ENCODE data around the gene IMPACT.

The IMPACT gene

DNA sequence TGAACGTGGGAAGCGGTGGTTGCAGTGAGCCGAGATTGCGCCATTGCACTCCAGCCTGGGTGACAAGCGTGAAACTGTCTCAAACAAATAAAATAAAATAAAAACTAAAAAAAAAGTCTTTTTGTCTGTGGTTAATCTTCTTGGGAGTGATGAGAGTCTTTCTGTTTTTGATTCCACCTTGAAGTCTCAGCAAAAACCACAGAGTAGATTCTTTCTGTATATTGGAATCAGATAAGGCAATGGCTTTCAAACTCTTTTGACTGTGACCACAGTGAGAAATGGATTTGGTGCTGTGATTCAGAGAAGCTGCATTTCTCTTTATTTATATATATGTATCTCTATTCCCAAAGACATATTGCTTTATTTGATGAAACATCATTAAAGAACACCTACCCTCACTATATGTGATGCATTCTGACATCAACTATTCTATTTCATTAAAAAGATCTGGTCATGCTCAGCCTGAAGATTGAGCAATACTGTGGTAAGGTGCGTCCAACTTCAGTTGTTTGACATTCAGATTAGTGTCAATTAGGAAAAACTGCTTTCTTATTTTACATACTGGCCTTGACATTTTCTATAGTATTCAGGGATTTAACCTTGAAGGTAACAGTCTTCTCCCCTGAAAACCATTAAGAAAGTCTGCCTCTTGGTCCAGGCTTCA is 49.6 kb downstream of the IMPACT start:
- DNase-seq (ENCODE audit: low spot score) (no peak), FAIRE-seq (no peak)

DNA sequence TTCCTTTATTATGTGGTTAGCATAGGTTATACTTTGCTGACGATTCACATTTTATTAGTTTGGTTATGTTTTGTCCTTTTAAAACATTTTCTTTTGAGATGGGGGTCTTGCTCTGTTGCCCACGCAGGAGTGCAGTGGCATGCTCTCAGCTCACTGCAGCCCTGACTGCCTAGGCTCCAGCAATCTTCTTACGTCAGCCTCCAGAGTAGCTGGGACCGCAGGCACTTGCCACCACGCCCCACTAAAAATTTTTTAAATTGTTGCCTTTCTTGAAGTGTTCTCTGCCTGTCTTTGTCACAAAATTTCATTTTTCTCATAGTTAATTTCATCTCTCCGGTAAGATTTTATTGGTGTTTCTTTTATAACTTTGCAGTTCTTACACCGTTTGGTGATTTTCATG is 52.9 kb downstream of the IMPACT start:
- FAIRE-seq (no peak), DNase-seq (ENCODE audit: low spot score) (no peak)

DNA sequence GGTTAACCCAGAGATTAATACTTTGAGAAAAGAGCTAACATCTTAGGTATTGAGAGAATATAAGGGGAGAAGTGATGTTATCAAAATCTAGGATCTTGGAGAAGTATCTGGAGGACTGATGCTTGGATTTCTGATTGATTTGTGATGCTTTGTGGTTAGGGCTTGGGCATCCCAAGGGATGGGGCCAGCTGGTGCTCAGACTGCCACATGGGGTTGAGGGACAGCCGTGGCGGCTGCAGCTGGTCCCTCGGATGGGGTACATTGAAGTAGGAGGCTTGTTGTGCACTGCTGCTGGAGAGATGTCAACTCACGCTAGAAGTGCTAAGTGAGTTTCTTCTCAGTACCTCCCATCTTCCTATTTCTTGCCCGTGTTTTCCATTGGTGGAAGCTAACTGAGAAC is 56.4 kb downstream of the IMPACT start:
- FAIRE-seq (no peak), DNase-seq (ENCODE audit: low spot score) (no peak)

DNA sequence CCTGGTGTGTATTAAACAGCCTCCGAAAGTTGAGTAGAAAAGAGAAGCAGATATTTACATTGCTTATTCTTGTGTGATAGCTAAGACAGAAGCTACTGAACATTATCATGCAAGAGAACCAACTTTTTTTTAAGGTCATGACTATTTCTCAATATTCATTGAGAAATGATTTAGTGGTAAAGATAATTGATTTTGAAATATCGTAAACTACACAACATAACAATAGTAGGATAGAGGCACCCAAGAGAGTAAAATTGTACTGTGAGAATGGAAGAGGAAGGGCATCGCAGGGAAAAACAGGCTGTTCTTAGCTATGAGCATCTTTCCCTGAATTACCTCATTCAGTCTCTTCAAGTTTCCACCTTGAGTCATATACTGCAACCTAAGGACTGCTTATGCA is 59.2 kb downstream of the IMPACT start:
- DNase-seq (ENCODE audit: low spot score) = no peak
- FAIRE-seq = no peak

DNA sequence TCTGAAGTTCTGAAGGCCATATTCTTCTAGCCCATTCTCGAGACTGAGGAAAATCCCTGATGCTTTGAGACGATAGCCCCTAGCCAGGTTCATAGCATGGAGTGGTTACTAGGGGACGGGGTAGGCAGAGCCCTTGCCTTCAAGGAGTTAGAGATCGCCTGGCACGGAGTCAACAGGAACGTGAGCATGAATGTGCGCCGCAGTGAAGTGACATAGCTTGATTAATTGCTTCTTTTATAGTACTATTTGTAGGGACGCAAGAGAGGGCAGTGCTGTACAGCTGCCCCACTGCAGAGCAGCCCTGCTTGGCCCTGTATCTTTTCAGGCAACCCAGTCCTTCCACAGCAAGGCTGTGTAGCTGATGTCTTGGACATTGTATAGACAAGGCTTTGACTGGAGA is 60.2 kb downstream of the IMPACT start:
- FAIRE-seq (no peak), DNase-seq (ENCODE audit: low spot score) (no peak)

DNA sequence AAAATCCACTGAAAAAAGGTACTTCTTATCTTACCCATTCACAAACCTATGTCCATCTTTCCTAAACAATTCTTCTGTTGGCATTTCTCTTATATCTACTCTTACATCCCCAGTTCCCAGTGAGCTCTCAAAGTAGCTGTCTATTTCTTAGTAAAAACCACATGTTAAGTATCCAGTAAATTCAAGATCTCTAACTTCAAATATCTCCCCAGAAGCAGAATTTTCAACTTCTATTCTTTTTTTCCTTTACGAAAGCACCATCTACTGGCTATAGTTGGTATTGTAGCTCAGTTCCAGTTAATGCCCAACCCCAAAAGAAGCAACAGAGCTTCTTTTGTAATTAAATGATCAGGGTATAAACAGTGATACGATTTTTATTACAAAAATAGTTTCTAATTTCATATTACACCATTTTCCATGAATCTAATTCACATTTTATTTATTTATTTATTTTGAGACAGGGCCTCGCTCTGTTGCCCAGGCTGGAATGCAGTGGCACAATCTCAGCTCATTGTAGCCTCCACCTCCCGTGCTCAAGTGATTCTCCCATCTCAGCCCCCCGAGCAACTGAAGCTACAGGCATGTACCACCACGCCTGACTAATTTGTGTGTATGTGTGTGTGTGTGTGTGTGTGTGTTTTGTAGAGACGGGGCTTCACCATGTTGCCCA is 62.5 kb downstream of the IMPACT start:
- DNase-seq (ENCODE audit: low spot score) (peak; percentile 22), FAIRE-seq (peak; percentile 70)

DNA sequence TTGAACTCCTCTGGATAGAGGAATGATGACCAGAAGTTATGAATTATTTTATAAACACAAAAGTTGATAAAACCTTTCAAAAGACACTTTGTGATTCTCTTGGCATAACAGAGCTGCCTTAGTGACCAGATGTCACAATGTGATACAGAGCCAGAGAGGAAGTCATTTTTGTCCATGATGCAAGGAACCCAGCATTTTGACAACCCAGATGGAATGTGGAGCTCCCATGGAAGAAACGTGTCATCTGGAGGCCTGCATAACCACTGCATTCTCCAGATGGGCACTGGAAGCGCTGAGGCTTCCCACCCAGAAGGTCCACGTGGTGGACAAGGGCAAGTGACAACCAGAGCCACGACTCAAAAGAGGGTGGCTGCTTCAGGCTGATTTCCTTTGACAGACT is 64.1 kb downstream of the IMPACT start:
- FAIRE-seq (no peak), DNase-seq (ENCODE audit: low spot score) (no peak)

DNA sequence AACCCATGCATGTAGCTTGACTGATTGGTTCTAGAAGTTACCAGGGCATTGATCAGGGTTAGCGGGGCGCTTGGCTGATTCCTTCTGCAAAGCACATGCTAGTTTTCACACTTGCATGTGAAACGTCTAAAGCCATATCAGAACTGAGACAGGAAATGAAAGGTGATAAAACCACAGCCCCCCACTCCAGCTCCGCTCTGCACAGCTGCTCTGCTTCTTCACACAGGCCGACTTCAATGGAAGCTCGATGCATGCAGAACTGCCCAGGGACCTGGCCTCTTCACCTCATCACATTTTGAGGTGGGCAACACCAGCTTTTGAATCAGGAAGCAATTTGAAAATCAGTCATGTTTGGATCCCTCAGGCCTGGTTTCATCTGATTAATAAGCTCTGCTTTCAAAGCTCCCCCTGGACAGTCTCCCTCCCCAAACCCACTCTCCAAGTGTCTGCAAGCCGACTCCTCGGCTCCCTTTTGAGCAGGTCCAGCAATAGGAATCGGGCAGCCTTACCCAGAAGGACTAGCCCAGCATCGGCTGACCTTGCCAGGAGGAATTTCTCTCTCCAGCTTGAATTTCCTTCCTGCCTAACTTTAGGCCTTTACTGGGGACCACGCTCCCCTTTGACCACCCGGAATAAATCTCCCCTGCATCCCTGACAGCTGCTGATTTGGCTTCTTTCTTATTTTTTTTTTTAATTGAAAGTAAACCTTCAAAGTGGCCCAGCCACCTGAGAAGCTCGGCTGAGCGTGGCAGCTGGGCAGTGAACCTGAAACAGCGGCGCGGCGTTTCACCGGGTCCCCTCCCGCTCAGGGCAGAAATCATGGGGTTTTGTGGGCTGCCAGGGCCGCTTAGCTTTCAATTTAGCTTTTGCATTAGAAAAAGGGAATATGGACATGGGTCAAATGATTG is 65.7 kb downstream of the IMPACT start:
- DNase-seq (ENCODE audit: low spot score) = no peak
- FAIRE-seq = no peak

DNA sequence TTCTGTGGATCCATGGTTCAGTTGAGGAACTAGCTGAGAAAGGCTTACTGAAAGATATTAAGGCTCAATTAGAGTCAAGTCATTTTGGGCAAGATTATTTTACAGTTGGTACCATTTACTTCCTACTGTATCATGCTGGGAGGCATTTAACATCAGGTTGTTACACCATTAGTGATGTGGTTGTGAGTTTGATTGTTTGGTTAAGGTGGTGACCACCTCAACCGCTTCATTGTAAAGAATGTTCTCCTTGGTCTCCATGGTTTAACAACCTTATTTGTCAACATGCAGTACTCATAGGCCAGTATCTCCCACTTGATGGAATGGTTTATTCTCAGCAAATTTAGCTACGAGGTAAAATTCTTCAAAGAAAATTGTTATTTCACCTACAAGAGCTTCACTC is 68.1 kb downstream of the IMPACT start:
- FAIRE-seq (no peak), DNase-seq (ENCODE audit: low spot score) (no peak)

DNA sequence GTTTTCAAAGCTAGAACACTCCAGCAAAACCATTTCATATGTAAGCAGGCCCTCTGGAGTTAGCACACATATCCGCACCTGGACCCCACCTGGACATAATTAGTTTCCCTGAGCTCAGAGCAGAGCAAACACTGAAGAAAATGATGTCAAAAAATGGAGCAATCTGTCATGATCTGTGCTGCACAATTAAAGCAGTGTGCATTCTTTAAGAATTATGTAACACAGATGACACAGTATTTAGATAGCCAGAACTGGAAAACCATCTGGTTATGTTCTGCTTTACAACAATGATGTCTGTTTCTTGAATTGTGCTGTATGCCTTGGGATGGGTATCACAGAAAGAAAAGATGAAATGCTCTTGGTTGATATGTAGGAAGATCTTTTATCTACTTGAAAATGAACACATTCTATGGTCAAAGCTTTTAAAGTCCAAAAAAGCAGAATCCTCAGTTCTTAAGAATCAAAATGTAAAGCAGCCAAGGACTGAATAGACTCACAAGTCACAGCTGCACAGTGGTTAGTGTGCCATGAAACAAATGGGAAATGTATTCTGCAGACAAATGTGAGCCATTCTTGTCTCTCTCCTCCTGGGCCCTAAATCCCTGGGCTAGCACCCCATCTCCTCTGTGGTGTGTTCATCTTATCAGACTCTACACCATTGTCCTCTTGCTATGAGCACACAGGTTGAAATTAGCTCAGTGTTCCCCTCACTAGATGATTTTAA is 70.7 kb downstream of the IMPACT start:
- FAIRE-seq = no peak
- DNase-seq (ENCODE audit: low spot score) = no peak

DNA sequence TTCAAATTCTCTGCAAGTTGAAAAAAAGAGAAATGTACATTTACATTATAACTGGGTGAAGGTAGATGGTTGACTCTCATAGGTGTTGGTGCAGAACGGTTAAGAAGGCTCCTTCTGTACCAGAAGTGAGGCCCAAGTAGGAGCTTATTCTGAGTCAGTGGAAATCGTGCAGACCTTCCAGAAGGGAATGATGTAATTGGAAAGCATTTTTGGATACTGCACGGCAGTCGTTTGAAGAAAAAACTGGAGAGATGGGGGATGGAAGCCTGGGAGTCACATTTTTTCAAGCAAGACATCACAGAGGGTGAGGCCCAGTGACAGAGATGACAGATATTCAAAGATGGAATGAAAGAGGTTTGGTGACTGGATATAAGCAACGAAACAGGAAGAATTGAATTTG is 73.3 kb downstream of the IMPACT start:
- FAIRE-seq = no peak
- DNase-seq (ENCODE audit: low spot score) = no peak

DNA sequence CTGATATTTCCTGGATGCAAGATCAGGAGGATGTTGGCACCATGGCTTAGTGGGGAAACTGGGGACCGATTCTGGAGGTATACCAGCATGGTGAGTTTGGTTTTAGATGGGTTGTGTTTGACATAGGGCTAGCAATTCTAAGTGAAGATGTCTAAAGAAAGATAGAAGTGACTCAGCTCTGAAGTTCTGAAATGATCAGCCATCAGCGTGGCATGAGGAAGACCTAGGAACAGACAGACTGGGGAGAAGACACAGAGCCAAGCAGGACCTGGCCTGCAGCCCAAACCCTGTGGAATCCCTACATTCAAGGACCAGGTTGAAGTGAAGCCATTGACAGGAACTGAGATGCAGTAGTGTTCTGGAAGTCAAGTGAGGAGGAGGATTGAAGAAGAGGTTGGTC is 73.7 kb downstream of the IMPACT start:
- DNase-seq (ENCODE audit: low spot score) (no peak), FAIRE-seq (no peak)

DNA sequence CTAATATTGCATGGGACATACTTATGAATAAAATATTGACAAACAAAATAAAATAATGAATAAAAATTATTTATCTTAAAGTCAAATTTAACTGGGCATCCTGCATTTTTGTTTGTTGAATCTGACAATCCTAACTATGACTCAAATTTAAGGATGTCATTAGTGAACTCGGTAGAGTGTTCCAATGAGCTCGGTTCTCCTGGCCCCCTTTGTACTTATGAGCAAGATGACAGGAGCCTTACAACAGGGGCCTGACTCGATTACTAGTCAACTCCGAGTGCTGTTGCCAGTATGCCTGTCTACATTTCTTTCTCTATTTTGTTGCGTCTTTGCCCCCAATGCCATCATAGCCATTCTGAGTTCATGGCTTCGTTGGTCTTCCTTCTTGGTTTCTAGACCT is 74.3 kb downstream of the IMPACT start:
- no peak for DNase-seq (ENCODE audit: low spot score)
- no peak for FAIRE-seq

DNA sequence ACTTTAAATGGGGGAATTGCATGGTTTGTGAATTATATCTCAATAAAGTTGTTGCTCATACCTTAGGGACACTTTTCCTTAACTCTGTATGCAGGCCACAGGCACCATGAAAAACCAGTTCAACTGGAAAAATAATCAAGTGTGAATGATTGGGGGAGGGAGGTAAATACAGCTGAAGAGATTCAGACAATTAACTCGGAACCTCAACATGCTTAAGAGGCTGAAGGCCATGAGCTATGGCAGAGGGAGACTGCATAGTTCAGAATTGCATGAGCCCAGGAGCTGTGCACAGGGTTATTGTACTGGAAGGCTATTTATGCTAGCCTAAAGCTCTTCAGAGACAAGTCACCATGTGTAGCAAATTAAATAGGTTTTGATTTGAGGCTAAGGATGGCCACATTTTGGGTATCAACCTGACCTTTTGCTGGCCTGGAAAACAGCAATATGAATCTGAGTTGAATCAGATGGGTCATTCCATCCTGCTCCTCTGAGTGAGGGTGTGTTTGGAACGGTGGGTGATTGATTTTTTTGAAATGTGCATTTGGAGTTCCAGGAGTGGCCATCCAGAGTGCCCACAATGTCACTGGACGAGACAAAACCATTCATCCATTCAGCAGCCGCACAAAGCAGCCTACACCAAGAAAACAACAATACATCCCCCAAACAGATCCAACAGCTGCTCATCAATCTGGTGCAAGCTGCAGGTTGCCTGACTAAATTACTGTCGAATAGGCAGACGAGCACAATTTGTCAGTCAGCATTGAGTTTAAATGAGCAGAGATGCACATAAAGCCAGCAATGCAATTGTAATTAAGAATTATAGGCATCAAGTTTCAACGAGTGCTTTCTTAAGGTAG is 76.4 kb downstream of the IMPACT start:
- DNase-seq (ENCODE audit: low spot score) (no peak), FAIRE-seq (no peak)

All from RCC 7860 (cell line).